Mesenchymal stem cell (in vitro differentiated cells and primary cell): Measurements from ENCODE around the gene RAP1GAP2.

Experiments
- DNase-seq: peaks from one replicate; pipeline ENCODE4 v3.0.0-alpha.2; 2013
- H2AFZ ChIP-seq: one replicate; pipeline ENCODE4 v1.6.1; 2013; ENCODE audit warnings: low read depth, mild to moderate bottlenecking, control low read depth, inconsistent platforms, low read length, moderate library complexity
- H2AK5ac ChIP-seq: 2 replicates; pipeline ENCODE4 v1.6.1; 2013; ENCODE audit warnings: low read length, moderate library complexity, mild to moderate bottlenecking, inconsistent platforms; ENCODE audit not compliant: severe bottlenecking
- H2BK120ac ChIP-seq: one replicate; pipeline ENCODE4 v1.6.1; 2013; ENCODE audit warnings: low read depth, mild to moderate bottlenecking, inconsistent platforms, low read length, moderate library complexity
- H2BK12ac ChIP-seq, 2 experiments: one replicate each; pipeline ENCODE4 v1.6.1; 2013; ENCODE audit warnings: inconsistent platforms in 2 of 2, low read length in 2 of 2, mild to moderate bottlenecking in 2 of 2, moderate library complexity in 2 of 2, control low read depth in 1 of 2
- H2BK15ac ChIP-seq: one replicate; pipeline ENCODE4 v1.6.1; 2013; ENCODE audit warnings: mild to moderate bottlenecking, low read depth, inconsistent platforms; ENCODE audit not compliant: poor library complexity, severe bottlenecking
- H2BK5ac ChIP-seq: 2 replicates; pipeline ENCODE4 v1.6.1; 2013; ENCODE audit warnings: low read depth, mild to moderate bottlenecking, low read length, control low read depth, inconsistent platforms; ENCODE audit not compliant: poor library complexity, severe bottlenecking
- H3K14ac ChIP-seq, 2 experiments: one replicate each; pipeline ENCODE4 v1.6.1; 2013; ENCODE audit warnings: inconsistent platforms in 2 of 2, low read length in 2 of 2, control low read depth in 1 of 2, mild to moderate bottlenecking in 1 of 2, moderate library complexity in 1 of 2
- H3K18ac ChIP-seq, 2 experiments: one replicate each; pipeline ENCODE4 v1.6.1; 2013; ENCODE audit warnings: inconsistent platforms in 2 of 2, low read length in 2 of 2, control low read depth in 1 of 2, low read depth in 1 of 2, mild to moderate bottlenecking in 1 of 2
- H3K23ac ChIP-seq, 2 experiments: one replicate each; pipeline ENCODE4 v1.6.1; 2013; ENCODE audit warnings: inconsistent platforms in 2 of 2, low read length in 2 of 2, mild to moderate bottlenecking in 2 of 2, moderate library complexity in 2 of 2, control low read depth in 1 of 2
- H3K27ac ChIP-seq: 2 replicates; pipeline ENCODE4 v1.5.1; 2013; ENCODE audit warnings: mild to moderate bottlenecking, moderate library complexity, low read length, control low read depth, inconsistent platforms; ENCODE audit not compliant: poor library complexity, severe bottlenecking
- H3K27me3 ChIP-seq, 2 experiments: 2 replicates each; pipeline versions ENCODE4 v1.6.1 to v1.7.0; 2013; ENCODE audit warnings: low read length in 2 of 2, mild to moderate bottlenecking in 2 of 2, moderate library complexity in 2 of 2, control low read depth in 1 of 2, inconsistent platforms in 1 of 2; ENCODE audit not compliant: control insufficient read depth in 1 of 2, insufficient read depth in 1 of 2
- H3K36me3 ChIP-seq, 2 experiments: 2 replicates each; pipeline versions ENCODE4 v1.6.1 to v1.7.0; 2013; ENCODE audit warnings: low read length in 2 of 2, control low read depth in 1 of 2, inconsistent platforms in 1 of 2, low read depth in 1 of 2, mild to moderate bottlenecking in 1 of 2; ENCODE audit not compliant: insufficient read depth in 2 of 2, control insufficient read depth in 1 of 2
- H3K4ac ChIP-seq, 2 experiments: one replicate each; pipeline ENCODE4 v1.6.1; 2013; ENCODE audit warnings: inconsistent platforms in 2 of 2, low read length in 2 of 2, mild to moderate bottlenecking in 2 of 2, moderate library complexity in 2 of 2, control low read depth in 1 of 2, low read depth in 1 of 2
- H3K4me1 ChIP-seq: 2 replicates; pipeline ENCODE4 v1.6.1; 2013; ENCODE audit warnings: low read depth, low read length, control low read depth; ENCODE audit not compliant: control insufficient read depth, insufficient read depth
- H3K4me2 ChIP-seq: 2 replicates; pipeline ENCODE4 v1.6.1; 2013; ENCODE audit warnings: low read length, mild to moderate bottlenecking, inconsistent platforms; ENCODE audit not compliant: poor library complexity, severe bottlenecking
- H3K4me3 ChIP-seq, 2 experiments: 2 replicates each; pipeline versions ENCODE4 v1.5.1 to v1.7.0; 2013; ENCODE audit warnings: low read length in 2 of 2, mild to moderate bottlenecking in 2 of 2, control low read depth in 1 of 2, low read depth in 1 of 2; ENCODE audit not compliant: insufficient read depth in 1 of 2
- H3K79me1 ChIP-seq: replicated peaks from 2 replicates; pipeline ENCODE4 v1.6.1; 2013; ENCODE audit warnings: mild to moderate bottlenecking, control low read depth, low read length, inconsistent platforms; ENCODE audit not compliant: poor library complexity, severe bottlenecking
- H3K9ac ChIP-seq: 2 replicates; pipeline ENCODE4 v1.7.0; 2013; ENCODE audit warnings: mild to moderate bottlenecking, low read length, moderate library complexity
- H3K9me3 ChIP-seq: 2 replicates; pipeline ENCODE4 v1.7.0; 2013; ENCODE audit warnings: mild to moderate bottlenecking, low read length; ENCODE audit not compliant: control insufficient read depth
- H4K8ac ChIP-seq: one replicate; pipeline ENCODE4 v1.6.1; 2013; ENCODE audit warnings: inconsistent platforms, mild to moderate bottlenecking, low read length, moderate library complexity
- H4K91ac ChIP-seq: one replicate; pipeline ENCODE4 v1.6.1; 2013; ENCODE audit warnings: mild to moderate bottlenecking, low read length, inconsistent platforms
- WGBS: methylation state at CpG from one replicate; pipeline ENCODE4 v1.1.7; 2013; ENCODE audit warnings: mixed read lengths; 5-methylcytosine and 5-hydroxymethylcytosine counted together

The RAP1GAP2 gene

GRCh38 chr17:2786176-2786881 lies 9.9 kb upstream of the RAP1GAP2 start:
- Histone ChIP-seq H2BK15ac (no peak overlapping the region), H3K27ac (no peak overlapping the region), H2AK5ac (no peak overlapping the region), H2BK12ac (no peak overlapping the region), H4K8ac (peak overlapping the region; percentile 89), H3K14ac (no peak overlapping the region), H3K4me2 (peak overlapping the region; percentile 8), H2BK5ac (no peak overlapping the region), H2BK120ac (no peak overlapping the region), H3K9me3 (no peaks in the 10 kb centered on the region), H3K4ac (no peak overlapping the region), H3K36me3 (no peaks in the 10 kb centered on the region), H3K18ac (no peak overlapping the region), H3K4me3 (no peak overlapping the region), H4K91ac (no peak overlapping the region), H3K27me3 (peaks cover 10 to 20% of the 10 kb centered on the region in 2 experiments), H3K9ac (no peak overlapping the region), H2AFZ (no peak overlapping the region), H3K23ac (no peak overlapping the region), H3K4me1 (peaks cover 13% of the 10 kb centered on the region), H3K79me1 (no peaks in the 10 kb centered on the region)
- peak; percentile 66 for DNase-seq
- WGBS, result 59% methylated on average over 15 of the region's 21 CpGs

DNA sequence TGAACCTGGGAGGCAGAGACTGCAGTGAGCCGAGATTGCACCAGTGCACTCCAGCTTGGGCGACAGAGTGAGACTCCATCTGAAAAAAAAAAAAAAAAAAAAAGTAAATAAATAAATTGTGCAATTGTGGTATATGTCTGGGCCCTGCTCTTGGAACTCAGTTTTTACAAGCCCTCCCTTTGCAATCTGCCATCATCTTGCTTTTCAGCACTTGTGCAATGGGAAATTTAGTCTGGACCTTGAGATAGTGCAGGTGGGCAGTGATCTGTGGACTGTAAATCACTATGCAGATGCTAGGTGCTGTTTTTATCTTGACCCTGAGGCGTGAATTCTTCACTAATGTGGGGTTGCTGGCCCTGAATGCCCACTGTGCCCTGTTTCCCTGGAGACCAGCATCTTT lies 6.5 kb upstream of the RAP1GAP2 start:
- Histone ChIP-seq H3K4me1 (peaks cover 3% of the 10 kb centered on the region), H3K4me2 (no peak overlapping the region), H2AK5ac (no peak overlapping the region), H2BK5ac (no peak overlapping the region), H3K4ac (no peak overlapping the region), H3K9me3 (no peaks in the 10 kb centered on the region), H3K9ac (no peak overlapping the region), H3K79me1 (no peaks in the 10 kb centered on the region), H4K91ac (no peak overlapping the region), H3K18ac (no peak overlapping the region), H3K36me3 (no peaks in the 10 kb centered on the region), H3K27ac (no peak overlapping the region), H2BK15ac (no peak overlapping the region), H3K14ac (no peak overlapping the region), H4K8ac (no peak overlapping the region), H3K4me3 (no peak overlapping the region), H2BK120ac (no peak overlapping the region), H2AFZ (no peak overlapping the region), H3K23ac (no peak overlapping the region), H3K27me3 (peaks cover 24 to 38% of the 10 kb centered on the region in 2 experiments), H2BK12ac (no peak overlapping the region)
- 89% methylated on average over 1 of the region's 3 CpGs for WGBS
- no peak for DNase-seq

GRCh38 chr17:2792366-2793169 lies 3.7 kb upstream of the RAP1GAP2 start:
- H3K4me1 ChIP-seq, result peaks cover 5% of the 10 kb centered on the region
- no peak overlapping the region for H3K23ac ChIP-seq
- H2AK5ac ChIP-seq, result no peak overlapping the region
- H2BK5ac ChIP-seq, result no peak overlapping the region
- H2BK120ac ChIP-seq, result no peak overlapping the region
- no peak overlapping the region for H2AFZ ChIP-seq
- peaks cover 34 to 63% of the 10 kb centered on the region in 2 experiments for H3K27me3 ChIP-seq
- no peaks in the 10 kb centered on the region for H3K36me3 ChIP-seq
- no peaks in the 10 kb centered on the region for H3K9me3 ChIP-seq
- DNase-seq, result no peak
- H3K79me1 ChIP-seq, result no peaks in the 10 kb centered on the region
- H3K18ac ChIP-seq, result no peak overlapping the region
- H3K27ac ChIP-seq, result no peak overlapping the region
- H3K4ac ChIP-seq, result no peak overlapping the region
- no peak overlapping the region for H2BK15ac ChIP-seq
- H3K4me2 ChIP-seq, result no peak overlapping the region
- H4K8ac ChIP-seq, result no peak overlapping the region
- H2BK12ac ChIP-seq, result no peak overlapping the region
- 68% methylated on average over 20 of the region's 24 CpGs for WGBS
- no peak overlapping the region for H4K91ac ChIP-seq
- H3K9ac ChIP-seq, result no peak overlapping the region
- H3K4me3 ChIP-seq, result no peak overlapping the region
- H3K14ac ChIP-seq, result no peak overlapping the region

GRCh38 chr17:2794111-2794803 lies 2.0 kb upstream of the RAP1GAP2 start:
- no peak overlapping the region for H2BK5ac ChIP-seq
- no peak overlapping the region for H4K8ac ChIP-seq
- H3K36me3 ChIP-seq, result no peaks in the 10 kb centered on the region
- no peak overlapping the region for H2AK5ac ChIP-seq
- no peak overlapping the region for H2BK15ac ChIP-seq
- no peak overlapping the region for H3K27ac ChIP-seq
- no peak overlapping the region for H3K9ac ChIP-seq
- peaks cover 7% of the 10 kb centered on the region for H3K4me1 ChIP-seq
- H3K79me1 ChIP-seq, result no peaks in the 10 kb centered on the region
- H2BK120ac ChIP-seq, result no peak overlapping the region
- H2AFZ ChIP-seq, result no peak overlapping the region
- H3K27me3 ChIP-seq, result peaks cover 51 to 74% of the 10 kb centered on the region in 2 experiments
- no peak overlapping the region for H3K14ac ChIP-seq
- H3K4ac ChIP-seq, result no peak overlapping the region
- WGBS, result 83% methylated on average over 3 of the region's 6 CpGs
- no peak overlapping the region for H3K23ac ChIP-seq
- H3K9me3 ChIP-seq, result no peaks in the 10 kb centered on the region
- H3K4me2 ChIP-seq, result no peak overlapping the region
- H3K4me3 ChIP-seq, result no peak overlapping the region
- DNase-seq, result no peak
- no peak overlapping the region for H3K18ac ChIP-seq
- no peak overlapping the region for H2BK12ac ChIP-seq
- no peak overlapping the region for H4K91ac ChIP-seq
